ENCODE data around the gene CCDC85C.

DNA sequence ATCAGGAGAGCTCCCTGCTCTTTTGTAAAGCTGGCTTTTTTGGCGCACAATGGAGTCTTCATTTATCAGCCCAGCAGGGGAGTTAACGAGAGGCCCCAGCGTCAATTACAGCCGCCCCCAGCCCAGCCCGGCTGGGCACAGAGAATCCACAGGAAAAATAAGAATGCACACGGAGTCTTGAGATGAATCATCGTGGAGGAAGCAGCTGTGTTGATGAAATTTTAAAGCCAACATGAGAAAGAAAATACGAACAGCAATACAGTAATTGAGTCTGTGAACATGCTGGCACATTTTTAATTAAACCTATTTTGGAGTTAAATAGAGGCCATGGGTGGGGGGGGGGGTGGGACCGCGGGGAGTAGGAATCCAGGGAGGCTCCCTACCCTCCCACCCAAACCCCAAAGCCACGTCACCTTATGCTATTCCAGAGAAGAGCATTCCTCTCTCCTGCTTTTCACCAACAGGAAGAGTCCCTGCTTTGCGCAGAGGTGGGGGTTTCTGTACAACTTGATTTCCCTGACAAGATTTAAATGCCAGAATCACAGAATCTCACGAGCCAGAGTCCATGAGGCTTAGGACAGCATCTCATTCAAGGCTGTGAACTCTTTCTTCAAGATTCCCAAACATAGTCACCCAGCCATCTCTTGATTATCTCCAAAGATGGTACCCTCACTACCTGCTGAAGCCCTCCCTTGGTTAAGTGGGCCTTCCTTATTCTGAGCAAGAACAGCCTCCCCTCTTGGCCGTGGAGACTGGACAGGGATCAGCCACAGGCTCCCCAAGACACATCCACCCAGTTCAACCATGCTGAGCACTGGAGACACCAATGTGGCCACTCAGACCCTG lies 72.5 kb downstream of the CCDC85C start:
- TF ChIP-seq POLR2A (IDR thresholded peaks at IDR 0.05) (no peak), POLR2AphosphoS5 (IDR thresholded peaks at IDR 0.05) (no peak), EP300 (IDR thresholded peaks at IDR 0.05) (no peak)
- TF ChIP-seq, protein P1, sequence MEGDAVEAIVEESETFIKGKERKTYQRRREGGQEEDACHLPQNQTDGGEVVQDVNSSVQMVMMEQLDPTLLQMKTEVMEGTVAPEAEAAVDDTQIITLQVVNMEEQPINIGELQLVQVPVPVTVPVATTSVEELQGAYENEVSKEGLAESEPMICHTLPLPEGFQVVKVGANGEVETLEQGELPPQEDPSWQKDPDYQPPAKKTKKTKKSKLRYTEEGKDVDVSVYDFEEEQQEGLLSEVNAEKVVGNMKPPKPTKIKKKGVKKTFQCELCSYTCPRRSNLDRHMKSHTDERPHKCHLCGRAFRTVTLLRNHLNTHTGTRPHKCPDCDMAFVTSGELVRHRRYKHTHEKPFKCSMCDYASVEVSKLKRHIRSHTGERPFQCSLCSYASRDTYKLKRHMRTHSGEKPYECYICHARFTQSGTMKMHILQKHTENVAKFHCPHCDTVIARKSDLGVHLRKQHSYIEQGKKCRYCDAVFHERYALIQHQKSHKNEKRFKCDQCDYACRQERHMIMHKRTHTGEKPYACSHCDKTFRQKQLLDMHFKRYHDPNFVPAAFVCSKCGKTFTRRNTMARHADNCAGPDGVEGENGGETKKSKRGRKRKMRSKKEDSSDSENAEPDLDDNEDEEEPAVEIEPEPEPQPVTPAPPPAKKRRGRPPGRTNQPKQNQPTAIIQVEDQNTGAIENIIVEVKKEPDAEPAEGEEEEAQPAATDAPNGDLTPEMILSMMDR (IDR thresholded peaks at IDR 0.05) = no peak
